Measurements from ENCODE around the gene HIBADH.

GRCh38 chr7:27581119-27581518 lies 81.6 kb downstream of the HIBADH start:
- TF ChIP-seq CTCF (IDR thresholded peaks at IDR 0.05; ENCODE audit: insufficient read depth, low read length) = no peak
- TF ChIP-seq REST (IDR thresholded peaks at IDR 0.05; ENCODE audit: insufficient replicate concordance, low read depth) = no peak
